GM10266 (cell line): Measurements from ENCODE around the gene ACOT2.
"Not testable (repeated sequence)": the region's sequence is repeated elsewhere in the genome, so short reads cannot be mapped to it uniquely, and the experiment has no call there.

Experiments used
- DNase-seq: peaks from one replicate; pipeline ENCODE4 v3.0.0; 2012; ENCODE audit errors: extremely low spot score
- TF ChIP-seq, protein P1 (sequence below): IDR thresholded peaks from 2 replicates; pipeline ENCODE4 v1.5.1; 2012; ENCODE audit warnings: mild to moderate bottlenecking, low read depth; ENCODE audit not compliant: control insufficient read depth, insufficient read depth; ENCODE audit errors: missing control alignments

ACOT2 gene

DNA sequence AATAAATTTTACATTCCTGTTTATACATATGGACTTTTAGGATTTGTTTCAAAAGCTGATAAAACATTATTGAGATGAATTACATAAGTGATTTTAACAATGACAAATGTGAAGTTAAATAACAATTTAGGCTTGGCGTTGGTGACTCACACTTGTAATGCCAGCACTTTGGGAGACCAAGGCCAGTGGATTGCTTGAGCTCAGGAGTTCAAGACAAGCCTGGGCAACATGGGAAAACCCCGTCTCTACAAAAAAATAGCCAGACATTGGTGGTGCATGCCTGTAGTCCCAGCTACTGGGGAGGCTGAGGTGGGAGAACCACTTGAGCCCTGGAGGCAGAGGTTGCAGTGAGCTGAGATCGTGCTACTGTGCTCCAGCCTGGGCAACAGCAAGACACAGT, 7.4 kb downstream of the ACOT2 start:
- DNase-seq, result no peak
- TF ChIP-seq, protein P1, sequence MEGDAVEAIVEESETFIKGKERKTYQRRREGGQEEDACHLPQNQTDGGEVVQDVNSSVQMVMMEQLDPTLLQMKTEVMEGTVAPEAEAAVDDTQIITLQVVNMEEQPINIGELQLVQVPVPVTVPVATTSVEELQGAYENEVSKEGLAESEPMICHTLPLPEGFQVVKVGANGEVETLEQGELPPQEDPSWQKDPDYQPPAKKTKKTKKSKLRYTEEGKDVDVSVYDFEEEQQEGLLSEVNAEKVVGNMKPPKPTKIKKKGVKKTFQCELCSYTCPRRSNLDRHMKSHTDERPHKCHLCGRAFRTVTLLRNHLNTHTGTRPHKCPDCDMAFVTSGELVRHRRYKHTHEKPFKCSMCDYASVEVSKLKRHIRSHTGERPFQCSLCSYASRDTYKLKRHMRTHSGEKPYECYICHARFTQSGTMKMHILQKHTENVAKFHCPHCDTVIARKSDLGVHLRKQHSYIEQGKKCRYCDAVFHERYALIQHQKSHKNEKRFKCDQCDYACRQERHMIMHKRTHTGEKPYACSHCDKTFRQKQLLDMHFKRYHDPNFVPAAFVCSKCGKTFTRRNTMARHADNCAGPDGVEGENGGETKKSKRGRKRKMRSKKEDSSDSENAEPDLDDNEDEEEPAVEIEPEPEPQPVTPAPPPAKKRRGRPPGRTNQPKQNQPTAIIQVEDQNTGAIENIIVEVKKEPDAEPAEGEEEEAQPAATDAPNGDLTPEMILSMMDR, result no peak

DNA sequence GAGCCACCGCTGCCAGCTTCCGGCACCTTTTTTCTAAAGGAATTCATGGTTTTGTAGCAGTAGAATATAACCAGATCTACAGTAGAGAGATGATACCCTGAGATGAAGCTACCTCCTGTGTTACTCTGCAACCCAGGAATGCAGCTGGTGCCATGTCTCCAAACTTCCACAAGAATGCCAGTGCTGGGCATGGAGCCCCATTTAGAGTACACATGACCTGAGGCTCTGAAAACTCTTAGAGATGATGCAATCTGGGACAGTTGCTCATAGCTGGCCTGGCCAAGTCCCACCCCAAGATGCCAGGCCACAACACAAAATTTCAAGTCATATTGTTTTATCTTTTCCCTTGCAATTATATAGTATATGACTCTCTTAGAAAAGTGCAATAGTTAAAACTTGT, 8.2 kb downstream of the ACOT2 start:
- DNase-seq, result not testable (repeated sequence)

DNA sequence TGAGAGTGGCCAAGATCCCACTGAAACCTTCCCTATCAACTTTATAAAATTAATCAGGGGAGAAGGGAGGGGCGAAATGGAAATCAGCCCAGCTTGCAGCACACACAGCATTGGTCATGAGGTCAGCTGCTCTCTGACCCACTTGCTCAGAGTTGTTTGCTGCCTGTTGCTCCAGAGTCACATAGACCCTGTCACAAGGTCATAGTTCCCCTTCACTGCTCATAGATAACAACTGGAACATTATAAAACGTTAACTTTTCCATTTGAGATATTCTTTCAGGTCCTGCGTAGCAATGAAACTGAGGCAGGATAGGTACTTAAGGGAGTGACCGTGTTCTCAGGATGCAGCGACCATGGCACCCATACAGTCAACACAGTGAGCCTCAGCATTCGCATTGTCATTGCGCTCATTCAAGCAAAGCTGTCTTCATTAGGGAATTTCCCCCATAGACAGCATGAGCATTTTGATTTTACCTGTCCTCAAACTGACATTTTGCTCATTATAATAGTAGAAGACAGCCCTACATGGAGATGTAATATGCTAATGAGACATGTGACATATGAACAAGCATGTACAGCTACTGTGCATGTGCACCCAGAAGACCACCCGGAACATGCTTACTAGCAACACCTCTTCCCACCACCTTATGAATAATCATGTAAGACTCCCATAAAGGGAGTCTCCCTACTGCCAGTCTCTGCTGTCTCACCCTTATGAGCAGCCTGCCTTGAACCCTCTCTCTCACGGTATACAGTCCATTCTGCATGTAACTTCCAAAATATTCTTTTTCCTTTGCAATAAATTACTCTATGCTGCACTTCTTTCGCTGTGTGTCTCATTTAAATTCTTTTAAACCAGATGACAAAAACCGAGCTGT, 13.3 kb downstream of the ACOT2 start:
- DNase-seq, result not testable (repeated sequence)

DNA sequence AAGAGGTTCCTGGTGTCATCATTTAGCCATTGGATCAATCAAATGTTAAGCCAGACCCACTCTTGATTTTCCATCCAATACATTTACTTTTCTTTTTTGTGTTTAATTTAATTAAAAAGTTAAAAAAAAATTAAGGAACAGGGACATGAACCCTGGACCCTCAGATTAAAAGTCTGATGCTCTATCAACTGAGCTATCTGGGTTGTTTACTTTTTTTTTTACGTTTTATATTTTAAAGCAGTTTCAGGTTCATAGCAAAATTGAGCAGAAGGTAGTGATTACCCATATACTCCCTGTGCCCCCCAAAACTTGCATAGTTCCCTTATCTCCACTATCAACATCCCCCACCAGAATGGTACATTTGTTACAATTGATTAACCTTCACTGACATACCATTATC, 19.7 kb downstream of the ACOT2 start:
- DNase-seq, result peak; percentile 5
- TF ChIP-seq, protein P1, result no peak

DNA sequence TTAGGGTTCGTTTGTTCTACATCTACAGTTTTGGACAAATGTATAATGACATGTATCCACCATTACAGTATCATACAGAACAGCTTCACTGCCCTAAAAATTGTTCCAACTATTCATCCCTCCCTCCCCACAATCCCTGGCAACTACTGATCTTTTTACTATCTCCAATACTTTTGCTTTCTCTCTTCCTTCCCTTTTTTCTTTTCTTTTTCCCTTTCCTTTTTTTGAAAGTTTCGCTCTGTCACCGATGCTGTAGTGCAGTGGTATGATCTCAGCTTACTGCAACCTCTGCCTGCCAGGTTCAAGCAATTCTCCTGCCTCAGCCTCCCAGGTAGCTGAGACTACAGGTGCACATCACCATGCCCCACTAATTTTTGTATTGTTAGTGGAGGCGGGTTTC, 20.1 kb downstream of the ACOT2 start:
- TF ChIP-seq, protein P1, result no peak
- DNase-seq, result no peak

DNA sequence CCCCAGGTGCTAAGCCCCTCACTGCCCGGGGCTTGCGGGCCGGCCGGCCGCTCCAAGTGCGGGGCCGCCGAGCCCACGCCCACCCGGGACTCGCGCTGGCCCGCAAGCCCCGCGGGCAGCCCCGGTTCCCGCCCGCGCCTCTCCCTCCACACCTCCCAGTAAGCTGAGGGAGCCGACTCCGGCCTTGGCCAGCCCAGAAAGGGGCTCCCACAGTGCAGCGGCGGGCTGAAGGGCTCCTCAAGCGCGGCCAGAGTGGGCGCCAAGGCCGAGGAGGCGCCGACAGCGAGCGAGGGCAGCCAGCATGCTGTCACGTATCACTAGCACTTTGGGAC, 21.6 kb downstream of the ACOT2 start:
- DNase-seq, result not testable (repeated sequence)

DNA sequence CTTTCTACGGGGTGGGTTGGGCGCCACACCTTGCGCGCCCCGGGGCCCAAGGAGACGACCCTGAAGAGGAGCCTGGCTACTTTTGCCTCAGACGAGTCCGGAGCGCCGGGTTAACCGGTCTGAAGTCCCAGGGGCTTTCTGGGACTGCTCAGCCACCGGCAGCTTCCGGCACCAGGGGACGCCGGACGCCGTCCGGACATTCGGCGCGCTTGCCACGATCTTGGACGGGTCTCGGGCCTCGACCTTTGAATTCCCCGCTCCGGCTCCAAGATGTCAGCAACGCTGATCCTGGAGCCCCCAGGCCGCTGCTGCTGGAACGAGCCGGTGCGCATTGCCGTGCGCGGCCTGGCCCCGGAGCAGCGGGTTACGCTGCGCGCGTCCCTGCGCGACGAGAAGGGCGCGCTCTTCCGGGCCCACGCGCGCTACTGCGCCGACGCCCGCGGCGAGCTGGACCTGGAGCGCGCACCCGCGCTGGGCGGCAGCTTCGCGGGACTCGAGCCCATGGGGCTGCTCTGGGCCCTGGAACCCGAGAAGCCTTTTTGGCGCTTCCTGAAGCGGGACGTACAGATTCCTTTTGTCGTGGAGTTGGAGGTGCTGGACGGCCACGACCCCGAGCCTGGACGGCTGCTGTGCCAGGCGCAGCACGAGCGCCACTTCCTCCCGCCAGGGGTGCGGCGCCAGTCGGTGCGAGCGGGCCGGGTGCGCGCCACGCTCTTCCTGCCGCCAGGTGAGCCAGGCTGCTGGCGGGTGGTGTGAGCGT, 22.9 kb downstream of the ACOT2 start, which contains the start of gene ACOT4:
ACOT4 (plus strand) TSS at position 184 of the 760 bp plus-strand sequence; CDS start at position 271, 87 bp downstream.
- peak; percentile 80 for DNase-seq

DNA sequence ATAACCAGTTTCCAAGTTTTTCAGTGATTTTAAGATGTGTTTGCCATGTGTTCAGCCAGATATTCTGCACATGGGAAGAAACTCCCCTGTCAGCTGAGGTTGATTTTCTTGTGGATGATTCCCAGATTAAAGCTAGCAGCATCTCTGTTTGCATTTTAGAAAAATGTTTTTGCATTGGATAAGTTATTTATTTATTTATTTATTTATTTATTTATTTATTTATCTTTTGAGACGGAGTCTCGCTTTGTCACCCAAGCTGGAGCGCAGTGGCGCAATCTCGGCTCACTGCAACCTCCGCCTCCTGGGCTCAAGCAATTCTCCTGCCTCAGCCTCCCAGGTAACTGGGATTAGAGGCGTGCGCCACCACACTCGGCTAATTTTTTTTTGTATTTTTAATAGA, 25.5 kb downstream of the ACOT2 start:
- TF ChIP-seq, protein P1, result no peak
- DNase-seq, result no peak

More for the DNA sequence above, 22.9 kb downstream of the ACOT2 start, which contains the start of gene ACOT4:
- TF ChIP-seq, protein P1, result peak; percentile 2

DNA sequence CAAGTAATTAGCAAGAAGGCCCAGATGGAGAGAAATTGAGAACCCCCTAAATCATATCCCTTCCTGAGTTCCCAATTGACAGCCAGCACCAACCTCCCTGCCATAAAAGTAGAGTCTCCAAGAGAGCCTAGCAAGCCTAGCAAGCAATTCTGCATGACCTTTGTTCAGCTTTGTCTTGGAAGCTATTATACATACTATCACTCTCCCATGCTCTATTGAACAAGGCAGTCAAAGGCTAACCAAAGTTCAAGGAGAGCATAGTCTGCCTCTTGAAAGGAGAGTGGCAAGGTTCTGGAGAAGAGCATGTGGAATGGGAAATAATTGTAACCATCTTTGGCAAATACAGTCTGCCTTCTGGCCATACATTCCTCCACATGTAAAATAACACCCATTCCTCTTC, 30.5 kb downstream of the ACOT2 start:
- TF ChIP-seq, protein P1, result no peak
- peak; percentile 1 for DNase-seq
